ENCODE data around the gene TRIB2. TPM values are rescaled to one million over a fixed set of nuclear protein-coding genes. Genes with fewer than 3 reads are reported as not detected.

Gene TRIB2
- total and polyA plus RNA-seq, 2 of the 4 experiments (the other 2 are of a cell fraction), result 12.0 to 12.7 TPM

- no peak for TF ChIP-seq CHD1 (IDR thresholded peaks at IDR 0.05; ENCODE audit: low read depth, low read length)
- no peak overlapping the region for H3K4ac ChIP-seq (ENCODE audit: low read depth, low read length)
- DNase-seq (no peak), ATAC-seq (ENCODE audit: low read depth) (no peak)
- no peak overlapping the region for H2BK15ac ChIP-seq (ENCODE audit: low read depth, low read length)
- no peak overlapping the region for H4K8ac ChIP-seq (ENCODE audit: low read depth in 2 of 2, low read length in 2 of 2)
- H4K5ac ChIP-seq (ENCODE audit: low read depth, low read length), result no peak overlapping the region
- no peak overlapping the region for H2BK120ac ChIP-seq (ENCODE audit: low read depth, low read length)
- no TSS peak for BruUV-seq (replicated peaks)
- H3K4me3 ChIP-seq (ENCODE audit: insufficient read depth, low read depth, low read length), result no peak overlapping the region
- H3K27ac ChIP-seq (ENCODE audit: insufficient read depth, low read length), result no peak overlapping the region
- WGBS, 2 experiments (ENCODE audit: extremely low coverage in 2 of 2, insufficient read length in 1 of 2), result 89% methylated on average over 3 of the region's 12 CpGs; no CpG with 5 or more reads in 1 of the 2 experiments
- H3K36me3 ChIP-seq (ENCODE audit: control insufficient read depth, insufficient read depth, low read length), result no peaks in the 10 kb centered on the region
- no peak overlapping the region for H3K18ac ChIP-seq (ENCODE audit: low read depth, low read length)
- H4K20me1 ChIP-seq (ENCODE audit: insufficient read depth, low read length), result no peaks in the 10 kb centered on the region
- H4K91ac ChIP-seq (ENCODE audit: insufficient read depth, low read depth, low read length), result no peak overlapping the region
- no peak overlapping the region for H3K56ac ChIP-seq (ENCODE audit: extremely low read depth, insufficient read depth, low read length)
- H2AK5ac ChIP-seq (ENCODE audit: low read depth, low read length), result no peak overlapping the region
- ChIA-PET POLR2A (ENCODE audit: unreplicated experiment) (no interaction called here), CTCF (no interaction called here)
- in situ Hi-C loops (cut with MboI; ENCODE audit: low sequenced_read_pairs) (no loop called here), dilution Hi-C loops (cut with HindIII; ENCODE audit: low sequenced_read_pairs, unreplicated experiment) (no loop called here), intact Hi-C loops (cut with micrococcal nuclease) (no loop called here)
- no peak overlapping the region for H2AFZ ChIP-seq (replicated peaks; ENCODE audit: low read length, poor library complexity)
- no peaks in the 10 kb centered on the region; the same call in 1 of the 2 replicates for H3K9me1 ChIP-seq (ENCODE audit: insufficient read depth, low read length)
- H2BK20ac ChIP-seq (ENCODE audit: low read depth, low read length), result no peak overlapping the region
- H3K4me1 ChIP-seq (ENCODE audit: control insufficient read depth, insufficient read depth, low read length), result no peaks in the 10 kb centered on the region
- no peaks in the 10 kb centered on the region for H3K27me3 ChIP-seq (ENCODE audit: control insufficient read depth, insufficient read depth, low read length)
- no peaks in the 10 kb centered on the region for H3K9me3 ChIP-seq (ENCODE audit: control insufficient read depth, insufficient read depth, low read length)
- H2BK5ac ChIP-seq (ENCODE audit: low read depth, low read length, poor library complexity, severe bottlenecking), result no peak overlapping the region
- no peaks in the 10 kb centered on the region for H3K79me1 ChIP-seq (ENCODE audit: low read depth in 1 of 2, low read length in 2 of 2)
- H3K14ac ChIP-seq (replicated peaks; ENCODE audit: low read depth, low read length), result no peak overlapping the region
- H3K9ac ChIP-seq (ENCODE audit: low read depth, low read length), result no peak overlapping the region
- H3K4me2 ChIP-seq (ENCODE audit: low read depth, low read length), result no peak overlapping the region
- no peak overlapping the region for H3K23ac ChIP-seq (ENCODE audit: low read depth, low read length)
- H2AK9ac ChIP-seq (replicated peaks; ENCODE audit: low read depth, low read length, poor library complexity), result peak overlapping the region; percentile 16
Observed at GRCh38 chr2:12778811-12779579, 62.3 kb downstream of the TRIB2 start.
